SK-N-SH treated with all-trans-retinoic acid at 6 μM for 48 hours (cell line): Measurements from ENCODE around the gene RBPJ.

Experiments
- PATZ1 ChIP-seq: fragments of 250-450 bp; sonication (Bioruptor Pico); IDR thresholded peaks from 2 replicates; pipeline ENCODE4 v1.8.0; 2020; ENCODE audit warnings: mild to moderate bottlenecking, moderate library complexity, borderline replicate concordance
- ZNF70 ChIP-seq: fragments of 450-650 bp; formaldehyde crosslinking; IDR thresholded peaks from 2 replicates; pipeline ENCODE4 v1.5.0; 2020; ENCODE audit warnings: mild to moderate bottlenecking, moderate library complexity
- TF ChIP-seq, protein P1 (sequence below): fragments of 250-450 bp; sonication (Bioruptor Pico); IDR thresholded peaks from 2 replicates; pipeline ENCODE4 v1.5.1; 2020; ENCODE audit warnings: low read depth, mild to moderate bottlenecking, moderate library complexity

GRCh38 chr4:26431461-26432180 lies 110.8 kb downstream of the RBPJ start:
- no peak for TF ChIP-seq PATZ1 (CRISPR knock-in tag)
- TF ChIP-seq, protein P1, sequence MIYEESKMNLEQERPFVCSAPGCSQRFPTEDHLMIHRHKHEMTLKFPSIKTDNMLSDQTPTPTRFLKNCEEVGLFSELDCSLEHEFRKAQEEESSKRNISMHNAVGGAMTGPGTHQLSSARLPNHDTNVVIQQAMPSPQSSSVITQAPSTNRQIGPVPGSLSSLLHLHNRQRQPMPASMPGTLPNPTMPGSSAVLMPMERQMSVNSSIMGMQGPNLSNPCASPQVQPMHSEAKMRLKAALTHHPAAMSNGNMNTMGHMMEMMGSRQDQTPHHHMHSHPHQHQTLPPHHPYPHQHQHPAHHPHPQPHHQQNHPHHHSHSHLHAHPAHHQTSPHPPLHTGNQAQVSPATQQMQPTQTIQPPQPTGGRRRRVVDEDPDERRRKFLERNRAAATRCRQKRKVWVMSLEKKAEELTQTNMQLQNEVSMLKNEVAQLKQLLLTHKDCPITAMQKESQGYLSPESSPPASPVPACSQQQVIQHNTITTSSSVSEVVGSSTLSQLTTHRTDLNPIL (CRISPR knock-in tag) = no peak
- no peak for TF ChIP-seq ZNF70 (CRISPR knock-in tag)
